ENCODE measurements around the gene ARHGAP45. TPM values are rescaled to one million over a fixed set of nuclear protein-coding genes. Genes with fewer than 3 reads are reported as not detected.
A peak's percentile ranks its signal among the peaks of the same experiment; 100 is the strongest.

Gene ARHGAP45
- total and polyA plus RNA-seq, 9 of the 15 experiments (the other 6 are each of a cell fraction or from before 2014, with no cell fraction given), result 0.08 to 22.1 (median 4.2) TPM

DNA sequence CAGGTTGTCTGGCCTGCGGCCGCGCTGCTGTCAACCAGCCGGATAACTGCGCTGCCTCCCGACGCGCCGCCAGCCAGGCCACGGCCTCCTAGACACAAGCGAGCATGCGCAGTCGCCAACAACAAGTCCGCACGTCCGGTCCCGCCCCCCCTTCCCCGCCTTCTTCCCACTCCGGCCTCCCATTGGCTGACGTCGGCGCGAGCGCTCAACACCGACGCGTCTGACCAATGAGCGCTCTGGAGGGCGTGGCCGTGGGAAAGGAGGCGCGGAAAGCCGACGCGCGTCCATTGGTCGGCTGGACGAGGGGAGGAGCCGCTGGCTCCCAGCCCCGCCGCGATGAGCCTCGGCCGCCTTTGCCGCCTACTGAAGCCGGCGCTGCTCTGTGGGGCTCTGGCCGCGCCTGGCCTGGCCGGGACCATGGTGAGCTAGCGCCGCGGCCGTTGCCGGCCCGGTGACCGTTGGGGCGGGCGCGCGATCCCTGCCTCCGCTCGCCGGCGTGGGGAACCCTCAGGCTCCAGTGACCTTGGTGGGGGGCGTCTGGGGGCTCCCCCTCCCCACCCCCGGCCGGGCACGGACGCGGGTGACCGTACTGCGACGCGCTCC lies 36.8 kb downstream of the ARHGAP45 start, which contains the start of gene GPX4 (continued):
- TF ChIP-seq, protein P1, sequence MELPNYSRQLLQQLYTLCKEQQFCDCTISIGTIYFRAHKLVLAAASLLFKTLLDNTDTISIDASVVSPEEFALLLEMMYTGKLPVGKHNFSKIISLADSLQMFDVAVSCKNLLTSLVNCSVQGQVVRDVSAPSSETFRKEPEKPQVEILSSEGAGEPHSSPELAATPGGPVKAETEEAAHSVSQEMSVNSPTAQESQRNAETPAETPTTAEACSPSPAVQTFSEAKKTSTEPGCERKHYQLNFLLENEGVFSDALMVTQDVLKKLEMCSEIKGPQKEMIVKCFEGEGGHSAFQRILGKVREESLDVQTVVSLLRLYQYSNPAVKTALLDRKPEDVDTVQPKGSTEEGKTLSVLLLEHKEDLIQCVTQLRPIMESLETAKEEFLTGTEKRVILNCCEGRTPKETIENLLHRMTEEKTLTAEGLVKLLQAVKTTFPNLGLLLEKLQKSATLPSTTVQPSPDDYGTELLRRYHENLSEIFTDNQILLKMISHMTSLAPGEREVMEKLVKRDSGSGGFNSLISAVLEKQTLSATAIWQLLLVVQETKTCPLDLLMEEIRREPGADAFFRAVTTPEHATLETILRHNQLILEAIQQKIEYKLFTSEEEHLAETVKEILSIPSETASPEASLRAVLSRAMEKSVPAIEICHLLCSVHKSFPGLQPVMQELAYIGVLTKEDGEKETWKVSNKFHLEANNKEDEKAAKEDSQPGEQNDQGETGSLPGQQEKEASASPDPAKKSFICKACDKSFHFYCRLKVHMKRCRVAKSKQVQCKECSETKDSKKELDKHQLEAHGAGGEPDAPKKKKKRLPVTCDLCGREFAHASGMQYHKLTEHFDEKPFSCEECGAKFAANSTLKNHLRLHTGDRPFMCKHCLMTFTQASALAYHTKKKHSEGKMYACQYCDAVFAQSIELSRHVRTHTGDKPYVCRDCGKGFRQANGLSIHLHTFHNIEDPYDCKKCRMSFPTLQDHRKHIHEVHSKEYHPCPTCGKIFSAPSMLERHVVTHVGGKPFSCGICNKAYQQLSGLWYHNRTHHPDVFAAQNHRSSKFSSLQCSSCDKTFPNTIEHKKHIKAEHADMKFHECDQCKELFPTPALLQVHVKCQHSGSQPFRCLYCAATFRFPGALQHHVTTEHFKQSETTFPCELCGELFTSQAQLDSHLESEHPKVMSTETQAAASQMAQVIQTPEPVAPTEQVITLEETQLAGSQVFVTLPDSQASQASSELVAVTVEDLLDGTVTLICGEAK (IDR thresholded peaks at IDR 0.05), result 0 out of 2 replicates have a peak, but pooled peaks have one; percentile 7
- TF ChIP-seq, protein P1 (CRISPR knock-in tag; IDR thresholded peaks at IDR 0.05), result no peak
- TF ChIP-seq CTBP1 (IDR thresholded peaks at IDR 0.05; ENCODE audit: borderline replicate concordance) (peak; percentile 96), GABPA (tag; conservative IDR thresholded peaks at IDR 0.05; ENCODE audit: low read depth) (peak; percentile 45; the same call in 1 of the 2 replicates), SMARCB1 (IDR thresholded peaks at IDR 0.05; ENCODE audit: insufficient read length, low read depth) (no peak), CBX1 (IDR thresholded peaks at IDR 0.05; ENCODE audit: low read depth) (0 out of 2 replicates have a peak, but pooled peaks have one; percentile 61), U2AF1 (optimal IDR thresholded peaks at IDR 0.05; ENCODE audit: low read depth, low read length) (peak; percentile 75), RB1 (IDR thresholded peaks at IDR 0.05; ENCODE audit: low read depth) (peak; percentile 90), PHF8 (IDR thresholded peaks at IDR 0.05; ENCODE audit: borderline replicate concordance, low read length) (peak; percentile 88; the same call in 1 of the 2 replicates), NR2C1 (IDR thresholded peaks at IDR 0.05) (no peak), NR2C1 (tag; IDR thresholded peaks at IDR 0.05) (no peak), NFYB (IDR thresholded peaks at IDR 0.05; ENCODE audit: extremely low read depth, insufficient read length) (peak; percentile 92), POLR2AphosphoS2 (IDR thresholded peaks at IDR 0.05; ENCODE audit: low read length) (peak; percentile 75; the same call in 1 of the 2 replicates)
- TF ChIP-seq, protein P2, sequence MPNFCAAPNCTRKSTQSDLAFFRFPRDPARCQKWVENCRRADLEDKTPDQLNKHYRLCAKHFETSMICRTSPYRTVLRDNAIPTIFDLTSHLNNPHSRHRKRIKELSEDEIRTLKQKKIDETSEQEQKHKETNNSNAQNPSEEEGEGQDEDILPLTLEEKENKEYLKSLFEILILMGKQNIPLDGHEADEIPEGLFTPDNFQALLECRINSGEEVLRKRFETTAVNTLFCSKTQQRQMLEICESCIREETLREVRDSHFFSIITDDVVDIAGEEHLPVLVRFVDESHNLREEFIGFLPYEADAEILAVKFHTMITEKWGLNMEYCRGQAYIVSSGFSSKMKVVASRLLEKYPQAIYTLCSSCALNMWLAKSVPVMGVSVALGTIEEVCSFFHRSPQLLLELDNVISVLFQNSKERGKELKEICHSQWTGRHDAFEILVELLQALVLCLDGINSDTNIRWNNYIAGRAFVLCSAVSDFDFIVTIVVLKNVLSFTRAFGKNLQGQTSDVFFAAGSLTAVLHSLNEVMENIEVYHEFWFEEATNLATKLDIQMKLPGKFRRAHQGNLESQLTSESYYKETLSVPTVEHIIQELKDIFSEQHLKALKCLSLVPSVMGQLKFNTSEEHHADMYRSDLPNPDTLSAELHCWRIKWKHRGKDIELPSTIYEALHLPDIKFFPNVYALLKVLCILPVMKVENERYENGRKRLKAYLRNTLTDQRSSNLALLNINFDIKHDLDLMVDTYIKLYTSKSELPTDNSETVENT (CRISPR knock-in tag; IDR thresholded peaks at IDR 0.05), result peak; percentile 88
